Mesenchymal stem cell (in vitro differentiated cells and primary cell): ENCODE data around the gene PRSS58.

Source experiments
- DNase-seq: peaks from one replicate; pipeline ENCODE4 v3.0.0-alpha.2; 2013
- H2AFZ ChIP-seq: one replicate; pipeline ENCODE4 v1.6.1; 2013; ENCODE audit warnings: low read depth, mild to moderate bottlenecking, control low read depth, inconsistent platforms, low read length, moderate library complexity
- H2AK5ac ChIP-seq: 2 replicates; pipeline ENCODE4 v1.6.1; 2013; ENCODE audit warnings: low read length, moderate library complexity, mild to moderate bottlenecking, inconsistent platforms; ENCODE audit not compliant: severe bottlenecking
- H2BK120ac ChIP-seq: one replicate; pipeline ENCODE4 v1.6.1; 2013; ENCODE audit warnings: low read depth, mild to moderate bottlenecking, inconsistent platforms, low read length, moderate library complexity
- H2BK12ac ChIP-seq, 2 experiments: one replicate each; pipeline ENCODE4 v1.6.1; 2013; ENCODE audit warnings: inconsistent platforms in 2 of 2, low read length in 2 of 2, mild to moderate bottlenecking in 2 of 2, moderate library complexity in 2 of 2, control low read depth in 1 of 2
- H2BK15ac ChIP-seq: one replicate; pipeline ENCODE4 v1.6.1; 2013; ENCODE audit warnings: mild to moderate bottlenecking, low read depth, inconsistent platforms; ENCODE audit not compliant: poor library complexity, severe bottlenecking
- H2BK5ac ChIP-seq: 2 replicates; pipeline ENCODE4 v1.6.1; 2013; ENCODE audit warnings: low read depth, mild to moderate bottlenecking, low read length, control low read depth, inconsistent platforms; ENCODE audit not compliant: poor library complexity, severe bottlenecking
- H3K14ac ChIP-seq, 2 experiments: one replicate each; pipeline ENCODE4 v1.6.1; 2013; ENCODE audit warnings: inconsistent platforms in 2 of 2, low read length in 2 of 2, control low read depth in 1 of 2, mild to moderate bottlenecking in 1 of 2, moderate library complexity in 1 of 2
- H3K18ac ChIP-seq, 2 experiments: one replicate each; pipeline ENCODE4 v1.6.1; 2013; ENCODE audit warnings: inconsistent platforms in 2 of 2, low read length in 2 of 2, control low read depth in 1 of 2, low read depth in 1 of 2, mild to moderate bottlenecking in 1 of 2
- H3K23ac ChIP-seq, 2 experiments: one replicate each; pipeline ENCODE4 v1.6.1; 2013; ENCODE audit warnings: inconsistent platforms in 2 of 2, low read length in 2 of 2, mild to moderate bottlenecking in 2 of 2, moderate library complexity in 2 of 2, control low read depth in 1 of 2
- H3K27ac ChIP-seq: 2 replicates; pipeline ENCODE4 v1.5.1; 2013; ENCODE audit warnings: mild to moderate bottlenecking, moderate library complexity, low read length, control low read depth, inconsistent platforms; ENCODE audit not compliant: poor library complexity, severe bottlenecking
- H3K27me3 ChIP-seq, 2 experiments: 2 replicates each; pipeline versions ENCODE4 v1.6.1 to v1.7.0; 2013; ENCODE audit warnings: low read length in 2 of 2, mild to moderate bottlenecking in 2 of 2, moderate library complexity in 2 of 2, control low read depth in 1 of 2, inconsistent platforms in 1 of 2; ENCODE audit not compliant: control insufficient read depth in 1 of 2, insufficient read depth in 1 of 2
- H3K36me3 ChIP-seq, 2 experiments: 2 replicates each; pipeline versions ENCODE4 v1.6.1 to v1.7.0; 2013; ENCODE audit warnings: low read length in 2 of 2, control low read depth in 1 of 2, inconsistent platforms in 1 of 2, low read depth in 1 of 2, mild to moderate bottlenecking in 1 of 2; ENCODE audit not compliant: insufficient read depth in 2 of 2, control insufficient read depth in 1 of 2
- H3K4ac ChIP-seq, 2 experiments: one replicate each; pipeline ENCODE4 v1.6.1; 2013; ENCODE audit warnings: inconsistent platforms in 2 of 2, low read length in 2 of 2, mild to moderate bottlenecking in 2 of 2, moderate library complexity in 2 of 2, control low read depth in 1 of 2, low read depth in 1 of 2
- H3K4me1 ChIP-seq: 2 replicates; pipeline ENCODE4 v1.6.1; 2013; ENCODE audit warnings: low read depth, low read length, control low read depth; ENCODE audit not compliant: control insufficient read depth, insufficient read depth
- H3K4me2 ChIP-seq: 2 replicates; pipeline ENCODE4 v1.6.1; 2013; ENCODE audit warnings: low read length, mild to moderate bottlenecking, inconsistent platforms; ENCODE audit not compliant: poor library complexity, severe bottlenecking
- H3K4me3 ChIP-seq, 2 experiments: 2 replicates each; pipeline versions ENCODE4 v1.5.1 to v1.7.0; 2013; ENCODE audit warnings: low read length in 2 of 2, mild to moderate bottlenecking in 2 of 2, control low read depth in 1 of 2, low read depth in 1 of 2; ENCODE audit not compliant: insufficient read depth in 1 of 2
- H3K79me1 ChIP-seq: replicated peaks from 2 replicates; pipeline ENCODE4 v1.6.1; 2013; ENCODE audit warnings: mild to moderate bottlenecking, control low read depth, low read length, inconsistent platforms; ENCODE audit not compliant: poor library complexity, severe bottlenecking
- H3K9ac ChIP-seq: 2 replicates; pipeline ENCODE4 v1.7.0; 2013; ENCODE audit warnings: mild to moderate bottlenecking, low read length, moderate library complexity
- H3K9me3 ChIP-seq: 2 replicates; pipeline ENCODE4 v1.7.0; 2013; ENCODE audit warnings: mild to moderate bottlenecking, low read length; ENCODE audit not compliant: control insufficient read depth
- H4K8ac ChIP-seq: one replicate; pipeline ENCODE4 v1.6.1; 2013; ENCODE audit warnings: inconsistent platforms, mild to moderate bottlenecking, low read length, moderate library complexity
- H4K91ac ChIP-seq: one replicate; pipeline ENCODE4 v1.6.1; 2013; ENCODE audit warnings: mild to moderate bottlenecking, low read length, inconsistent platforms
- WGBS: methylation state at CpG from one replicate; pipeline ENCODE4 v1.1.7; 2013; ENCODE audit warnings: mixed read lengths; 5-methylcytosine and 5-hydroxymethylcytosine counted together

The PRSS58 gene

DNA sequence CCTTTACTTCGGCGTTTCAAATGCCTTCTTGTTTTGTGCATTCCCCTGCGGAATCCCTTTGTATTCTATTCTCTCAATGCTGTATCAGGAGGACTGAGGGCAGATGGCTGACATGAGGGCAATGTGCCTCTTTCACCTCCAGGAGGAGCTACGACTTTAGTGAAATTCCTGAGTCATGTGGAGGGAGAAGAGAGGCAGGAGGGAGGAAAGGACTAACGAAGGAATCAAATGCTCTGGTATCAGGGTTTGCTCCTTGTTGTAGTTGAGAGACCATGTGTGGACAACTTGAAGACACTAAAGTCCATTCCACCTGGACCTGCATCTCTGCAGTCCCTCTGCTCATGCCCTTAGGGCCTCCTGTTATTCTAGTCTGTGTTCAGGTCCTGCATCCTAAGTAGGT, 40.2 kb upstream of the PRSS58 start:
- H3K4me1 ChIP-seq: no peaks in the 10 kb centered on the region
- no peak overlapping the region for H2AFZ ChIP-seq
- no peaks in the 10 kb centered on the region for H3K79me1 ChIP-seq
- no peak overlapping the region for H2AK5ac ChIP-seq
- H3K4me2 ChIP-seq: no peak overlapping the region
- 41% methylated on average over 5 of the region's 5 CpGs for WGBS
- no peak overlapping the region for H3K4ac ChIP-seq
- H3K23ac ChIP-seq: no peak overlapping the region
- no peak overlapping the region for H3K4me3 ChIP-seq
- H3K27ac ChIP-seq: no peak overlapping the region
- H4K91ac ChIP-seq: no peak overlapping the region
- H2BK5ac ChIP-seq: no peak overlapping the region
- H2BK120ac ChIP-seq: no peak overlapping the region
- no peak overlapping the region for H2BK15ac ChIP-seq
- no peak overlapping the region for H4K8ac ChIP-seq
- no peak for DNase-seq
- no peak overlapping the region for H3K18ac ChIP-seq
- H3K9me3 ChIP-seq: no peaks in the 10 kb centered on the region
- no peak overlapping the region for H3K14ac ChIP-seq
- no peak overlapping the region for H2BK12ac ChIP-seq
- peaks cover 0 to 19% of the 10 kb centered on the region in 2 experiments for H3K27me3 ChIP-seq
- no peak overlapping the region for H3K9ac ChIP-seq
- H3K36me3 ChIP-seq: no peaks in the 10 kb centered on the region

- Histone ChIP-seq H4K91ac (no peak overlapping the region), H2BK15ac (no peak overlapping the region), H3K9me3 (peaks cover 13% of the 10 kb centered on the region), H3K4me2 (no peak overlapping the region), H4K8ac (no peak overlapping the region), H2BK120ac (no peak overlapping the region), H3K27ac (no peak overlapping the region), H3K4ac (no peak overlapping the region), H3K9ac (no peak overlapping the region), H2AFZ (no peak overlapping the region), H3K18ac (no peak overlapping the region), H2BK5ac (no peak overlapping the region), H2AK5ac (no peak overlapping the region), H3K27me3 (no peaks in the 10 kb centered on the region), H2BK12ac (no peak overlapping the region), H3K23ac (no peak overlapping the region), H3K36me3 (no peaks in the 10 kb centered on the region), H3K79me1 (no peaks in the 10 kb centered on the region), H3K4me3 (no peak overlapping the region), H3K14ac (no peak overlapping the region), H3K4me1 (no peaks in the 10 kb centered on the region)
- no peak for DNase-seq
- WGBS: 64% methylated on average over 1 of the region's 3 CpGs
Measured at GRCh38 chr7:142280263-142280662, 22.4 kb upstream of the PRSS58 start.

- no peaks in the 10 kb centered on the region for H3K36me3 ChIP-seq
- no peaks in the 10 kb centered on the region for H3K4me1 ChIP-seq
- no peak overlapping the region for H2BK12ac ChIP-seq
- H2BK120ac ChIP-seq: no peak overlapping the region
- no peak overlapping the region for H3K9ac ChIP-seq
- no peak overlapping the region for H3K4me2 ChIP-seq
- H3K18ac ChIP-seq: no peak overlapping the region
- no peak overlapping the region for H3K23ac ChIP-seq
- H2BK5ac ChIP-seq: no peak overlapping the region
- 80% methylated on average over 1 of the region's 1 CpG for WGBS
- H3K4ac ChIP-seq: no peak overlapping the region
- H2BK15ac ChIP-seq: no peak overlapping the region
- H3K79me1 ChIP-seq: no peaks in the 10 kb centered on the region
- DNase-seq: no peak
- no peak overlapping the region for H2AK5ac ChIP-seq
- H2AFZ ChIP-seq: no peak overlapping the region
- no peak overlapping the region for H3K4me3 ChIP-seq
- H4K8ac ChIP-seq: no peak overlapping the region
- H3K9me3 ChIP-seq: peaks cover 20% of the 10 kb centered on the region
- no peaks in the 10 kb centered on the region for H3K27me3 ChIP-seq
- no peak overlapping the region for H4K91ac ChIP-seq
- H3K14ac ChIP-seq: no peak overlapping the region
- no peak overlapping the region for H3K27ac ChIP-seq
Measured at GRCh38 chr7:142279601-142280000, 21.7 kb upstream of the PRSS58 start.

DNA sequence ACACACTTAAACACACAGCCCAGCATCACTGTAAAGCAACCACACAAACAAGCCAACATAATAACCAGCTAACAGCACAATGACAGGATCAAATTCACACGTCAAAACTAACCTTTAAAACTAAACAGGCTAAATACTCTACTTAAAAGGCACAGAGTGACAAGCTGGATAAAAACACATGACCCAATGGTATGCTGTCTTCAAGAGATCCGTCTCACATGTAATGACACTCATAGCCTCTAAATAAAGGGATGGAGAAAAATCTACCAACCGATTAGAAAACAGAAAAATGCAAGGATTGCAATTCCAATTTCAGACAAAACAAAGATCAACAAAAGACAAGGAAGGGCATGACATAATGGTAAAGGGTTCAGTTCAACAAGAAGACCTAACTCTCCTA, 17.2 kb upstream of the PRSS58 start:
- no peak overlapping the region for H2BK12ac ChIP-seq
- no peak overlapping the region for H3K14ac ChIP-seq
- no peak overlapping the region for H3K9ac ChIP-seq
- no peak overlapping the region for H3K18ac ChIP-seq
- no peak overlapping the region for H3K23ac ChIP-seq
- no peaks in the 10 kb centered on the region for H3K36me3 ChIP-seq
- H2BK15ac ChIP-seq: no peak overlapping the region
- H4K8ac ChIP-seq: no peak overlapping the region
- no peak overlapping the region for H2BK120ac ChIP-seq
- no peak overlapping the region for H2AFZ ChIP-seq
- H3K27ac ChIP-seq: no peak overlapping the region
- H3K4me3 ChIP-seq: no peak overlapping the region
- peaks cover 20% of the 10 kb centered on the region for H3K9me3 ChIP-seq
- no peak overlapping the region for H2BK5ac ChIP-seq
- H3K4me2 ChIP-seq: no peak overlapping the region
- no peak for DNase-seq
- no peak overlapping the region for H4K91ac ChIP-seq
- no peak overlapping the region for H3K4ac ChIP-seq
- 63% methylated on average over 3 of the region's 3 CpGs for WGBS
- H2AK5ac ChIP-seq: no peak overlapping the region
- no peaks in the 10 kb centered on the region for H3K79me1 ChIP-seq
- peaks cover 2% of the 10 kb centered on the region for H3K4me1 ChIP-seq
- H3K27me3 ChIP-seq: no peaks in the 10 kb centered on the region
